Smooth muscle cell (in vitro differentiated cells): ENCODE measurements around the gene GSDMA. TPM values are rescaled to one million over a fixed set of nuclear protein-coding genes. Genes with fewer than 3 reads are reported as not detected.

Experiments
- DNase-seq: peaks from one replicate; lab custom pipeline; 2025; ENCODE audit not compliant: unreplicated experiment; lab: John Stamatoyannopoulos, UW
- H2AFZ ChIP-seq: fragments of 200-600 bp; sonication (generic); 2 replicates; pipeline ENCODE4 v1.6.0; 2016; ENCODE audit warnings: antibody characterized with exemption, low read depth, mild to moderate bottlenecking
- H3F3A ChIP-seq: fragments of 200-600 bp; sonication (generic); 2 replicates; pipeline ENCODE4 v1.6.0; 2017; ENCODE audit warnings: antibody characterized with exemption, low read depth
- H3K27ac ChIP-seq: fragments of 200-600 bp; sonication (generic); 2 replicates; pipeline ENCODE4 v1.5.1; 2016; ENCODE audit warnings: low read depth, mild to moderate bottlenecking
- H3K27me3 ChIP-seq: fragments of 200-600 bp; sonication (generic); 2 replicates; pipeline ENCODE4 v1.6.1; 2016; ENCODE audit warnings: low read depth, mild to moderate bottlenecking
- H3K36me3 ChIP-seq: fragments of 200-600 bp; sonication (generic); 2 replicates; pipeline ENCODE4 v1.5.1; 2016; ENCODE audit warnings: low read depth
- H3K4me1 ChIP-seq: fragments of 200-600 bp; sonication (generic); 2 replicates; pipeline ENCODE4 v1.5.1; 2016; ENCODE audit warnings: low read depth
- H3K4me2 ChIP-seq: fragments of 200-600 bp; sonication (generic); 2 replicates; pipeline ENCODE4 v1.6.0; 2016; ENCODE audit warnings: mild to moderate bottlenecking
- H3K4me3 ChIP-seq: fragments of 200-600 bp; sonication (generic); 2 replicates; pipeline ENCODE4 v1.5.1; 2016; ENCODE audit warnings: mild to moderate bottlenecking
- H3K79me2 ChIP-seq: fragments of 200-600 bp; sonication (generic); 2 replicates; pipeline ENCODE4 v1.6.0; 2016; ENCODE audit warnings: low read depth, mild to moderate bottlenecking
- H3K9ac ChIP-seq: fragments of 200-600 bp; sonication (generic); 2 replicates; pipeline ENCODE4 v1.6.0; 2016; ENCODE audit warnings: low read depth
- H3K9me3 ChIP-seq: fragments of 200-600 bp; sonication (generic); replicated peaks from 2 replicates; pipeline ENCODE4 v1.5.1; 2016; ENCODE audit warnings: low read depth
- H4K20me1 ChIP-seq: fragments of 200-600 bp; sonication (generic); 2 replicates; pipeline ENCODE4 v1.6.0; 2016; ENCODE audit warnings: low read depth
- CTCF ChIP-seq: fragments of 200-600 bp; sonication (generic); IDR thresholded peaks from 2 replicates; pipeline ENCODE4 v1.5.1; 2017; ENCODE audit warnings: borderline replicate concordance, mild to moderate bottlenecking, antibody characterized with exemption; ENCODE audit not compliant: insufficient read depth, poor library complexity, severe bottlenecking
- WGBS: methylation state at CpG from one replicate; pipeline ENCODE4 v1.1.7; 2016; ENCODE audit warnings: low lambda C conversion rate; 5-methylcytosine and 5-hydroxymethylcytosine counted together
- polyA plus RNA-seq: library from polyadenylated mRNA; unstranded; fragments of >200 nt; fragmentation: Nextera tagmentation; extraction: Ambion mirVana; gene quantifications from 2 replicates; pipeline ENCODE4 v1.2.1, GENCODE V29; 2016
- total RNA-seq: library from RNA; depleted of rRNA; stranded (reverse); fragments of >200 nt; gene quantifications from 2 replicates; pipeline ENCODE4 v1.2.3, GENCODE V29; 2014

Gene GSDMA
- total RNA-seq, result 0.31 and 1.3 TPM in 2 replicates
- 0.28 and 0.50 TPM in 2 replicates for polyA plus RNA-seq

GRCh38 chr17:39962642-39963220 lies at the start of gene GSDMA:
Gene GSDMA, plus strand, starts transcription at chr17:39963004. Its CDS starts 2,684 bp downstream, at chr17:39965688.
- Histone ChIP-seq H3K27ac (no peak within 1 kb of the TSS), H3K27me3 (no peaks in the 10 kb centered on the region), H2AFZ (no peak within 1 kb of the TSS), H3K9me3 (no peaks in the 10 kb centered on the region), H3K9ac (no peak within 1 kb of the TSS), H3K4me1 (no peaks in the 10 kb centered on the region), H4K20me1 (no peaks in the 10 kb centered on the region), H3K4me2 (no peak within 1 kb of the TSS), H3K4me3 (no peak within 1 kb of the TSS), H3F3A (no peaks in the 10 kb centered on the region), H3K36me3 (no peaks in the 10 kb centered on the region), H3K79me2 (no peaks in the 10 kb centered on the region)
- no peak for TF ChIP-seq CTCF
- WGBS, result 80% methylated on average over 6 of the region's 6 CpGs
- no peak for DNase-seq

GRCh38 chr17:39913989-39914388 lies 48.8 kb upstream of the GSDMA start:
- no peak overlapping the region for H3K4me3 ChIP-seq
- no peak for TF ChIP-seq CTCF
- WGBS, result 97% methylated on average over 3 of the region's 3 CpGs
- no peak for DNase-seq
- no peaks in the 10 kb centered on the region for H3F3A ChIP-seq
- H3K36me3 ChIP-seq, result no peaks in the 10 kb centered on the region
- no peaks in the 10 kb centered on the region for H4K20me1 ChIP-seq
- no peaks in the 10 kb centered on the region for H3K9me3 ChIP-seq
- H3K27ac ChIP-seq, result no peak overlapping the region
- H3K27me3 ChIP-seq, result no peaks in the 10 kb centered on the region
- H3K4me1 ChIP-seq, result no peaks in the 10 kb centered on the region
- no peak overlapping the region for H3K4me2 ChIP-seq
- H3K79me2 ChIP-seq, result no peaks in the 10 kb centered on the region
- H2AFZ ChIP-seq, result no peak overlapping the region
- no peak overlapping the region for H3K9ac ChIP-seq

GRCh38 chr17:39915559-39915958 lies 47.2 kb upstream of the GSDMA start:
- H3K27ac ChIP-seq, result no peak overlapping the region

More at GRCh38 chr17:39915559-39915958, 47.2 kb upstream of the GSDMA start:
- H2AFZ ChIP-seq, result no peak overlapping the region
- no peak overlapping the region for H3K4me3 ChIP-seq
- H3K36me3 ChIP-seq, result no peaks in the 10 kb centered on the region
- no peak overlapping the region for H3K4me2 ChIP-seq
- H3K4me1 ChIP-seq, result no peaks in the 10 kb centered on the region
- 67% methylated on average over 4 of the region's 4 CpGs for WGBS
- H3K9ac ChIP-seq, result no peak overlapping the region
- H4K20me1 ChIP-seq, result no peaks in the 10 kb centered on the region
- H3F3A ChIP-seq, result no peaks in the 10 kb centered on the region
- no peak for DNase-seq
- no peak for TF ChIP-seq CTCF
- H3K79me2 ChIP-seq, result no peaks in the 10 kb centered on the region
- no peaks in the 10 kb centered on the region for H3K9me3 ChIP-seq
- H3K27me3 ChIP-seq, result no peaks in the 10 kb centered on the region
